Right renal cortex interstitium (tissue), 3 donors: ENCODE results near the gene ZNF26. TPM values are rescaled to one million over a fixed set of nuclear protein-coding genes. Genes with fewer than 3 reads are reported as not detected.

Source experiments
- DNase-seq, 3 donors: peaks; one replicate each; pipeline ENCODE4 v3.0.0-alpha.2; 2013; ENCODE audit warnings: low read depth in 3 of 3, low spot score in 2 of 3
- polyA plus RNA-seq, 3 donors: library from polyadenylated mRNA; unstranded; fragments of 120-200 nt; gene quantifications; one replicate each; pipeline ENCODE4 v1.2.1, GENCODE V29; 2013; ENCODE audit not compliant: insufficient read length in 3 of 3

The ZNF26 gene
- polyA plus RNA-seq, 3 donors, result 10.4 to 12.6 (median 11.7) TPM

DNA sequence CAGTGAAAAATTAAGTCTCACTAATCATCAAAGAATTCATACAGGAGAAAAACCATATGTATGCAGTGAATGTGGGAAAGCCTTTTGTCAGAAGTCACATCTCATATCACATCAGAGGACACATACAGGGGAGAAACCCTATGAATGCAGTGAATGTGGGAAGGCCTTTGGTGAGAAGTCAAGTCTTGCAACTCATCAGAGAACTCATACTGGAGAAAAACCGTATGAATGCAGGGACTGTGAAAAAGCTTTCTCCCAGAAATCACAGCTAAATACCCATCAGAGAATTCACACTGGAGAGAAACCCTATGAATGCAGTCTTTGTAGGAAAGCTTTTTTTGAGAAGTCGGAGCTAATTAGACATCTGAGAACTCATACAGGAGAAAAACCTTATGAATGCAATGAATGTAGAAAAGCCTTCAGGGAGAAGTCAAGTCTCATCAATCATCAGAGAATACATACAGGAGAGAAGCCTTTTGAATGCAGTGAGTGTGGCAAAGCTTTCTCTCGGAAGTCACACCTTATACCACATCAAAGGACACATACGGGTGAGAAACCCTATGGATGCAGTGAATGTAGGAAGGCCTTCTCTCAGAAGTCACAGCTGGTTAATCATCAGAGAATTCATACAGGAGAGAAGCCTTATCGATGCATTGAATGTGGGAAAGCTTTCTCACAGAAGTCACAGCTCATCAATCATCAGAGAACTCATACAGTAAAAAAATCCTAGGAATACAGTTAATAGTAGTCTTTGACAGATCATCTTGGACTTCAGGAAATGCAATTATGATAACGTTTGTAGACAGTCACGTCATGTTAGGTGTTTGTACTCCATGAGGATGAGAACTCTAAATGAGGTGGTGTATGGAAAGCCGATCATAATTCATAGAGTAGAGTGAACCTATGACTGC lies 72.3 kb downstream of the ZNF26 start:
- no peak for DNase-seq

DNA sequence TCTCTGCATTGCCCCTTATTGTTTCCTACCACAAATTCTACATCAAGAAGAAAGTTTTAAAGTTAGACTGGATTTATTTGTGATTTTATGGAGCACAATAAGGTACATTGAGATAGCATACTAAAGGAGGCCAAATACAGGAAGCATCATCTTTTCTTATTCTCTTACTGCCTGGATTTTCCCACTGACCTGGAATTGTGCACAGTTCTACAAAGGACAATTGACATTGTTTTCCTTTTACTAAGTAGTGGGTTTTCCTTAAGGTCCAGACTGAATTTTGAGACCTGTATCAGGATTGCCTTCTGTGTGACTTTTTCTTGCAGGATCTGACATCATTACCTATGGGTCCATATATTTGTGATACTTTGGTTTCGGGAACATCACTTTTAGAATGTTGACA lies 75.8 kb downstream of the ZNF26 start:
- no peak for DNase-seq

DNA sequence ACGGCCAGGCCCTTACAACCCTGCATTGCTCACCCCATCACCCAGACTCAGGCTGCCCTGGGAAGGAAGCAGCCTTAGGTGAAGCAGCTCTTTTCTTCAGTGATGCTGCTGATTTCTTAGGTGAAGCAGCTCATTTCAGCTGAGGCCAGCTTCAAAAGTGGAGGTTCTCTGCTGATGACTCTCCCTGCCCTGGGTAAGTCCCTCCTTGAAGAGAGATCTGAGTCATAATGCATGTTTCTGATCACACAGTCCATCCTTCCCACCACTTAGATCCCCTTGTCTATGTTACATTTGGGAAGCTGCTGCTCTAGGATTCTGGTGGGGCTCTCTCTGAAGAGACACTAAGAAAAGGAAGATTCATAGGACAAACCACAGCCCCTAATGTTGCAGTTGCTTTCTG lies 77.4 kb downstream of the ZNF26 start:
- DNase-seq, result no peak

DNA sequence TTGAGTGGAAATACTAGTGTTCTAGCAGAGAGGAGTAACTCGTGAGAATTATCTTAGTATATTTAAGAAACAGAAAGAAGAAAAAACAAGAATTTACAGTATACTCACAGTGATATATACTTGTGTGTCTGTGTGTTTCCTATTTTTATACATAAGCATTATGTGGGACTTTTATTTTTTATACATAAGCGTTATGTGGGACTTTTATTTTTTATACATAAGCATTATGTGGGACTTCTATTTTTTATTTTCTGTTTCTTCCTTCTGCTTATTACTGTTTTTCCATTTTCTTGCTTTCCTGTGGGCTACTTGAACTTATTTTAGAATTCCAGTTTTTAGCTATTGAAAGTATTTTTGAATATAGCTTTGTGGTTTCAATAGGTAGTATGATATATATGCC lies 87.7 kb downstream of the ZNF26 start:
- DNase-seq, result no peak

Other genes starting within 250 kb of the ZNF26 start
- 10 to 100 TPM; 57.8 to 66.7 (median 58.5) TPM for gene ANKLE2, start 224.5 kb upstream of the ZNF26 start, polyA plus RNA-seq
- 10 to 100 TPM; 18.5 to 23.6 (median 21.7) TPM for gene GOLGA3, start 157.5 kb upstream of the ZNF26 start, polyA plus RNA-seq
- 10 to 100 TPM; 18.5 to 20.5 (median 18.6) TPM for gene CHFR, start 98.8 kb upstream of the ZNF26 start, polyA plus RNA-seq
- 10 to 100 TPM; 23.7 to 25.8 (median 25.3) TPM for gene ZNF605, start 30.1 kb upstream of the ZNF26 start, polyA plus RNA-seq
- 10 to 100 TPM; 64.3 to 77.4 (median 73.5) TPM for gene ZNF84, start 51.1 kb downstream of the ZNF26 start, polyA plus RNA-seq
- gene ZNF140, start 94.6 kb downstream of the ZNF26 start, polyA plus RNA-seq, result 10 to 100 TPM; 38.8 to 43.0 (median 42.3) TPM
- 1 to 10 TPM; 2.9 to 3.3 (median 3.2) TPM for gene ZNF891, start 143.9 kb downstream of the ZNF26 start, polyA plus RNA-seq
- gene ZNF10, start 144.3 kb downstream of the ZNF26 start, polyA plus RNA-seq, result 10 to 100 TPM; 18.8 to 20.9 (median 19.8) TPM
- gene ZNF268, start 195.1 kb downstream of the ZNF26 start, polyA plus RNA-seq, result 10 to 100 TPM; 34.2 to 43.9 (median 40.6) TPM
- not detected for gene ANHX, start 249.5 kb downstream of the ZNF26 start, polyA plus RNA-seq